GM19238 (cell line): ENCODE measurements around the gene HEXD.
A peak's percentile ranks its signal among the peaks of the same experiment; 100 is the strongest.

Experiments
- DNase-seq: peaks from one replicate; pipeline ENCODE4 v3.0.0; 2011; ENCODE audit warnings: low spot score; ENCODE audit not compliant: insufficient read length

Gene HEXD

GRCh38 chr17:82414548-82415281 is 3.4 kb upstream of the HEXD start:
- DNase-seq: peak; percentile 73

GRCh38 chr17:82415336-82415735 is 2.8 kb upstream of the HEXD start:
- DNase-seq: no peak

- no peak for DNase-seq
These were observed 2.4 kb upstream of the HEXD start for GRCh38 chr17:82415786-82416185.

GRCh38 chr17:82416264-82416663 is 1.9 kb upstream of the HEXD start:
- DNase-seq: no peak

- no peak for DNase-seq
These were observed 1.4 kb upstream of the HEXD start for GRCh38 chr17:82416771-82417170.

GRCh38 chr17:82419540-82419939 is 1.4 kb downstream of the HEXD start:
- DNase-seq: no peak

- DNase-seq: peak; percentile 55
These were observed 6.1 kb downstream of the HEXD start for GRCh38 chr17:82424001-82424862.

- DNase-seq: no peak
These were observed 6.7 kb downstream of the HEXD start for GRCh38 chr17:82424863-82425159.

GRCh38 chr17:82428546-82428945 is 10.4 kb downstream of the HEXD start:
- no peak for DNase-seq

GRCh38 chr17:82429824-82430223 is 11.7 kb downstream of the HEXD start:
- DNase-seq: no peak

- DNase-seq: no peak
These were observed 13.9 kb downstream of the HEXD start for GRCh38 chr17:82432017-82432416.

GRCh38 chr17:82433560-82434215 is 15.5 kb downstream of the HEXD start:
- DNase-seq: no peak

GRCh38 chr17:82434216-82434565 is 16.0 kb downstream of the HEXD start:
- no peak for DNase-seq

- DNase-seq: no peak
These were observed 17.0 kb downstream of the HEXD start for GRCh38 chr17:82435103-82435502.

GRCh38 chr17:82435601-82436583 is 17.7 kb downstream of the HEXD start:
- no peak for DNase-seq

- DNase-seq: no peak
These were observed 18.6 kb downstream of the HEXD start for GRCh38 chr17:82436601-82437324.

GRCh38 chr17:82437325-82437668 is 19.1 kb downstream of the HEXD start:
- no peak for DNase-seq

GRCh38 chr17:82438401-82439193 is 20.4 kb downstream of the HEXD start:
- DNase-seq: no peak

GRCh38 chr17:82439194-82439828 is 21.2 kb downstream of the HEXD start:
- DNase-seq: no peak
